HG03025 (cell line): ENCODE data around the gene SH3RF3.

Source experiments
- ATAC-seq: cut with Tn5 transposase; IDR thresholded peaks from one replicate; pipeline ENCODE4 v1.9.1; 2021; ENCODE audit warnings: mild to moderate bottlenecking, moderate library complexity; ENCODE audit not compliant: unreplicated experiment, low FRiP score

The SH3RF3 gene

DNA sequence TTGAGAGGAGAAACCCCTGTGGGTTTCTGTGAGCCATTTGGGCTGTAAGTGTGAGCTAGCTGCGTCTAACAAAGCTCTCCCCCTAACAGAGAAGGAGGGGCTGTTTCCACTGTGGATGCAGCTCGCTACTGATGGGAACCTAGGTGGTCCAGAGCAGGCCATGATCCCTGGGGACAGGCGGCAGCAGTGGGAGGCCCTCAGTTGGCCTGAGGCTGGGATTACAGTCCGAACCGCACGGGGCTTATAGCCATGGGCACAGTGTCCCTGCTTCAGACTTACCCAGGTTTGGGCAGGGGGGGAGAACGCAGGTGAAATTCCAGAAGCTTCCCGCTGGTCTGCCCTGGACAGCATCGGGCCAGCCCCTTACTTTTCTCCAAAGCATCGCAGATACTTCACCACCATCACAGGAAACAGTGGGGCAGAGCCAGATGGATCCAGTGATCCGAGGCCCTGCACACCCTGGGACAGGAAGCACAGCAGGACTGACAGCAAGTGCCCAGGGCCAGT, 345.4 kb downstream of the SH3RF3 start:
- no peak for ATAC-seq

DNA sequence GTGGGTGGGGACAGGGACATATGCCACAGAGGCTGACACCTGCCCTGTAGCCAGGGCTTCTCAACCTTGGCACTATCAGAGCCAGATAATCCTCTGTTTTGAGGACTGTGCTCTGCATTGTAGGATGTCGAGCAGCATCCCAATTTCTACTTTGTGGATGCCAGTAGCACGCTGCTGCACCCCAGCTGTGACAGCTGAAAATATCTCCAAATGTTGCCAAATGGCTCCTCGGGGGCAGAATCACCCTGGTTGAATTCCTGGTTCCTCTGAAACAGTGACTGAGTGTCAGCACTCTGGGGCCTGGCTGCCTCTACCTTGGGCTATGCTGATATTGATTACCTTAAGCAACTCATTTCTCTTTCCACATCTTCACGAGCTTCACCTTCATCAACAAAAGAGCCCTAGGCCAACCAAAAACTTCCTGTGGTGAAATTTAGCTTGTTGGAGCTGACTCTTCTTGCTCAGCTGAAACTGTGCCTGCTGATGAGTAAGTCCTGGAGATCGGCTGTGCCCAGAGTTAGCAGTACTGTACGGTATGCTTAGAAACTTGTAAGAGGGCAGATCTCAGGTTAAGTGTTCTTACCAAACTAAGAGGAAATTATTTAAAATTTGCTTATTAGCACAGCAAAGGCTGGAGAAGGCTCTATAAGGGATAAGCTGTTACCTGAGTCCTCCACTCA, 346.7 kb downstream of the SH3RF3 start:
- no peak for ATAC-seq

GRCh38 chr2:109476641-109477441, 347.8 kb downstream of the SH3RF3 start:
- no peak for ATAC-seq

DNA sequence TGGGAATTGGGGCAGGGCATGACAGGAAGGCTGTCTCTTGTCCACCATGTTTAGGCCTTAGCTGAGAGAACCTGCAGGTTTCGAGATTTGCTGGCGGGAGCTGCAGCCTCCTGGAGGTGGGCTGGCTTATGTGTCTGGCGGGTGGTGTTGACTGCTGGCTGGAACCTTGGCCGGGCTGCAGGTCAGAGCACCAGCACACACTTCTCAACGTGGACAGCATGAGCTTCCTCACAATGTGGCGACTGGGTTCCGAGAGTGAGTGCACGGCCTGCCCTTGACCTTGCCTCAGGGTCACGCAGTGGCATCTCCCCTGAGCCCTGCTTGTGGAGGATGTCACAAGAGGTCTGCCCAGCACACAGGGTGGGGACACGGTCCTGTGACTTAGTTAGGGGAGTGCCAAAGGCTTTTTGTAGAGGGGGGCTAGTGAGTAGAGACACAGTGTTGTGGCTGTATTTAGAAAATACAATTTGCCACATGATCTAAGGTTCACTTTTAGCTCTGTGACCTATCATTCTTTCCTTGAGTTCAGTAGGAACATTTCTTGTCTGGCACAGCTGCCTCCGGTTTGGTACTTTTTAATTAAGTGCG, 350.0 kb downstream of the SH3RF3 start:
- ATAC-seq = no peak

- ATAC-seq = no peak
These were observed 350.8 kb downstream of the SH3RF3 start for GRCh38 chr2:109479804-109480203.

- no peak for ATAC-seq
These were observed 351.6 kb downstream of the SH3RF3 start for GRCh38 chr2:109480486-109481195.

- ATAC-seq = no peak
These were observed 352.2 kb downstream of the SH3RF3 start for GRCh38 chr2:109481196-109481555.

- ATAC-seq = no peak
These were observed 352.6 kb downstream of the SH3RF3 start for GRCh38 chr2:109481599-109481998.

DNA sequence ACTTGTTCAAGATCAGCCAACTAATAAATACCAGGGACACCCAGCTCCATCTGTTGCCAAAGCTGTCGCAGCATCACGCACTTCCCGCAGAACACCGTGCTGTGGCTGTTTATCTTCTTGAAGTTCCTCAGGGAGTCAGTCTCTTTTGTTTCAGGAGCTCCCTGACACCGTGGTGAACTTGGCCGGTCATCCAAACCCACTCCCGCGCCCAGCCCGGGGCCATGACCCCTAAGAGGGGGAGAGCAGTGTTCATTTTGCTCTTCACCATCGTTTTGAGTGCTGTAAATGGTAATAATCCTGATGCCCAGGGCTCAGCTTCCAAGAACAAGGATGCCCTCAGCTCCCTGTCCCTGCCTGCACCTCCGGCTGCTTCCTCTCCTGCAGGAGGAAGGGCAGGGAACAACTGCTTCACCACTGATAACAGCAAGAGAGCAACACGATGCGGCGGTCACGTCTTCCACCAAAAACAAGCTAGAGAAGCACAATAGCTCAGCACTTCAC, 353.4 kb downstream of the SH3RF3 start:
- ATAC-seq = no peak

- no peak for ATAC-seq
These were observed 357.9 kb downstream of the SH3RF3 start for GRCh38 chr2:109486711-109487535.

DNA sequence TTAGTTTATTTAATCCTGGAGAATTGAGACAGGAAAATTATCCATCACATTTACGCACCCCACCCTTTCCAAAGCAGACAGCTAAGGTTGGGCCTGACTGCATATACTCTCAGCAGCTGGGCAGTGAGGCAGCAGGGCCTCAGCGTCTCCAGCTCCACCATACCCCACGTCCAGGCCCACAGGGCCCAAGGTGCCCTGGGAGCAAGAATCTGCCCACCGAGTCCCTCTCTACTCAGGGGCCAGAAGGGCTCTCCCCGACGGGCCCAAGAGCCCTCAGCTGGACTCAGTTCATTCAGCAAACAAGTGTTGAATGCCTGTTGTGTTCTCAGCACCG, 358.5 kb downstream of the SH3RF3 start:
- no peak for ATAC-seq

DNA sequence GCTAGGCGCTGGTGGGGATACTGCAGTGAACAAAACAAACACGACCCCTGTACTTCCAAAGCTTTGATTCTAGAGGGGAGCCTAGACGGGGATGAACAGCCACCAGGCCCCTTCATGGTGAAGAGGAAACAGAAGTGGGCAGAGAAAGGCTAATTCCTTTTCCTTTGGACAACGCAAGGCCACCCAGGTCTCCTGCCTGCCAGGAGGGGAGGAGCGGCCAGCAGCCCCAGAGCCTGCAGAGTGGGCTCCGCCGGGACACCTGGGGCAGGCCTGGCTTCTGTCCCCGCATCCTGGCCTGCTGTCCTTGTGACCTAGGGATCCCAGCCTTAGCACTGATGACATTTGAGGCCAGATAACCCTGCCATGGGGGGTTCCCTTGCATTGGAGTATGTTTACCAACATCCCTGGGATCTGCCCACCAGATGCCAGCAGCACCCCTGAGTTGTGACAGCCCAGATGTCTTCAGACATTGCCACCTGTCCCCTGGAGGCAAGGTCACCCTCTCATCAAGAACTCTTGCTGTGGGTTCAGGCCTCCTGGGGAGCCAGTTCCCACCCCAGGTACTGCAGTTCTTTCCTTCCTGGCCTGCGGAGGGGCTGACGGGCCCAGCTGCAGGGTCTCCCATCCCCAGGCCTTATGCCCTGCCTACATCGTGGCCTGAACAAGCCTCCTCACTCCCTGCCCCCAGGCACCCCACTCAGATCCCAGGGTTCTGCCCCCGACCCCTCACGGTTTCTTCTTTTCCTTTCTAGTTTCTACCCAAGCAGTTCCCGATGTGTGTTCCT, 359.1 kb downstream of the SH3RF3 start:
- ATAC-seq = no peak

- no peak for ATAC-seq
These were observed 360.3 kb downstream of the SH3RF3 start for GRCh38 chr2:109489296-109489695.

DNA sequence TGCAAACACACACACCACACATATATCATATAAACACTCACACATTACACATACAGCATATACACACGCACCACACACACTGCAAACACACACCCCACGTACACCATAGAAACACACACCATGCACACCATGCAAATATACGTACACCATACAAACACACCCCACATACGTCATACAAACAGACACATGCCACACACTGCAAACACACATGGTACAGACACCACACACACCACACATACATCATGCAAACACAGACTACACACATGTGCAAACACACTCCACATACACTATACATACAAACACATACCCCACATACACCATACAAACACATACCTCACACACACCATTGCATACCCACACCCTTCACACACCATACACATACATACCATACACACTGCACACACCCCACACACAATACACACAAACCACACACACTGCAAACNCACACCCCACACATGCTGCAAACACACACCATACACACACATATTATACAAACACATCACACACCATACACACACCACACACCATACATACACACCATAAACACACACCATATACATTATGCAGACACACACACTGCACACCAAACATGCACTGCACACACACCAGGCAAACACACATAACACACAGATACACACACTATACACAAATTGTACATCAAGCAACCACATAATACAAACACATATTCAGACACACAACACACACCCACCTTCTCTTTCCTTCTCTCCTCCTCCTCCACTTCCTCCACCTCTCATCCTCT, 364.4 kb downstream of the SH3RF3 start:
- ATAC-seq = no peak

GRCh38 chr2:109494351-109494750, 365.3 kb downstream of the SH3RF3 start:
- ATAC-seq = no peak

GRCh38 chr2:109497463-109497862, 368.5 kb downstream of the SH3RF3 start:
- no peak for ATAC-seq

GRCh38 chr2:109497911-109498870, 369.2 kb downstream of the SH3RF3 start:
- ATAC-seq = no peak
